HepG2 (cell line): ENCODE measurements around the gene HPCAL1. TPM values are rescaled to one million over a fixed set of nuclear protein-coding genes. Genes with fewer than 3 reads are reported as not detected.

Source experiments
- ATAC-seq: fragments of 200-7000 bp; cut with Tn5 transposase; 3 replicates; pipeline ENCODE4 v1.9.1; 2020; ENCODE audit warnings: mild to moderate bottlenecking, moderate library complexity
- BruUV-seq: library from RNA; stranded (reverse); fragments of 400-500 nt; replicated peaks from 2 replicates; lab custom pipeline; 2021; lab: Mats Ljungman, UMichigan
- CTCF ChIA-PET: fragments of 300-600 bp; formaldehyde crosslinking; extraction: SDS; loops from one replicate; lab custom pipeline; 2021; ENCODE audit warnings: low total read pairs, inconsistent platforms, low intra/inter-chr PET ratio; lab: Yijun Ruan, JAX
- POLR2A ChIA-PET: fragments of 350-600 bp; sonication (Branson Sonifier 250); formaldehyde crosslinking; loops from one replicate; lab custom pipeline; 2020; ENCODE audit warnings: antibody characterized with exemption, inconsistent platforms; lab: Yijun Ruan, JAX
- DNase-seq: peaks from one replicate; pipeline ENCODE4 v3.0.0-alpha.2; 2015; ENCODE audit warnings: low spot score
- FAIRE-seq: peaks from 3 replicates; lab custom pipeline; 2011; peaks lifted over from hg19 to GRCh38; lab: Jason Lieb, UNC
- H2AFZ ChIP-seq: one replicate; pipeline ENCODE4 v1.6.1; 2011; ENCODE audit warnings: low read length, inconsistent platforms
- H3K27ac ChIP-seq: fragments of 300-600 bp; 3 replicates; pipeline ENCODE4 v1.8.0; 2011; ENCODE audit warnings: mixed run types, mild to moderate bottlenecking, mixed read lengths, low read length, inconsistent platforms; ENCODE audit not compliant: insufficient read depth; ENCODE audit errors: extremely low read length
- H3K27me3 ChIP-seq, 2 experiments: fragments of 200-600 bp in 1 of 2; 2 replicates in 1 of 2; 3 replicates in 1 of 2; pipeline versions ENCODE4 v1.6.0 to v1.8.0; 2011; ENCODE audit warnings: low read length in 2 of 2, mild to moderate bottlenecking in 2 of 2, moderate library complexity in 2 of 2, inconsistent platforms in 1 of 2; ENCODE audit not compliant: insufficient read depth in 2 of 2, control insufficient read depth in 1 of 2
- H3K36me3 ChIP-seq, 2 experiments: fragments of 200-600 bp in 1 of 2; replicated peaks in 1 of 2; 2 replicates in 1 of 2; 3 replicates in 1 of 2; pipeline versions ENCODE4 v1.5.1 to v1.8.0; 2011; ENCODE audit warnings: low read length in 2 of 2, inconsistent platforms in 1 of 2; ENCODE audit not compliant: insufficient read depth in 2 of 2, control insufficient read depth in 1 of 2
- H3K4me1 ChIP-seq: 2 replicates; pipeline ENCODE4 v1.5.1; 2012; ENCODE audit warnings: low read length, inconsistent platforms; ENCODE audit not compliant: insufficient read depth
- H3K4me2 ChIP-seq: 2 replicates; pipeline ENCODE4 v1.6.0; 2011; ENCODE audit warnings: low read depth, low read length, inconsistent platforms
- H3K4me3 ChIP-seq, 3 experiments: fragments of 200-600 bp in 1 of 3; sonication (generic), shearing (Covaris generic) in 1 of 3; replicated peaks in 1 of 3; 2 replicates each; pipeline ENCODE4 v1.5.1; 2011 to 2016; ENCODE audit warnings: low read length in 3 of 3, inconsistent platforms in 2 of 3, low read depth in 2 of 3, mild to moderate bottlenecking in 2 of 3, control low read depth in 1 of 3, mixed read lengths in 1 of 3; ENCODE audit not compliant: insufficient read depth in 1 of 3
- H3K79me2 ChIP-seq: one replicate; pipeline ENCODE4 v1.6.1; 2011; ENCODE audit warnings: low read length, inconsistent platforms; ENCODE audit not compliant: insufficient read depth
- H3K9ac ChIP-seq: 2 replicates; pipeline ENCODE4 v1.6.0; 2011; ENCODE audit warnings: mild to moderate bottlenecking, low read depth, low read length, inconsistent platforms; ENCODE audit not compliant: insufficient read depth
- H3K9me3 ChIP-seq: 2 replicates; pipeline ENCODE4 v1.5.1; 2012; ENCODE audit warnings: mild to moderate bottlenecking, low read length
- H4K20me1 ChIP-seq: 2 replicates; pipeline ENCODE4 v1.6.0; 2011; ENCODE audit warnings: inconsistent platforms, mild to moderate bottlenecking, low read length, moderate library complexity; ENCODE audit not compliant: insufficient read depth
- ATM ChIP-seq: fragments of 450-650 bp; IDR thresholded peaks from 2 replicates; pipeline ENCODE4 v1.7.1; 2017; ENCODE audit warnings: mild to moderate bottlenecking, borderline replicate concordance
- BCL6 ChIP-seq: IDR thresholded peaks from 2 replicates; pipeline ENCODE4 v1.6.1; 2016; ENCODE audit warnings: missing genetic modification reagents, missing compliant biosample characterization
- ELF3 ChIP-seq: IDR thresholded peaks from 2 replicates; pipeline ENCODE4 v1.6.1; 2016; ENCODE audit warnings: missing genetic modification reagents, missing compliant biosample characterization
- FOXM1 ChIP-seq: sonication (generic); formaldehyde crosslinking; IDR thresholded peaks from 2 replicates; pipeline ENCODE4 v1.5.0; 2020; ENCODE audit warnings: missing genetic modification reagents
- GTF3A ChIP-seq: sonication (generic); formaldehyde crosslinking; conservative IDR thresholded peaks from 2 replicates; pipeline ENCODE4 v1.4.0; 2020; ENCODE audit warnings: mild to moderate bottlenecking, missing genetic modification reagents
- KLF16 ChIP-seq, 2 experiments: sonication (generic) in 1 of 2; formaldehyde crosslinking in 1 of 2; IDR thresholded peaks; 2 replicates each; pipeline versions ENCODE4 v1.6.1 to v1.8.0; 2016 to 2023; ENCODE audit warnings: missing genetic modification reagents in 2 of 2, missing compliant biosample characterization in 1 of 2
- POGK ChIP-seq: sonication (generic); formaldehyde crosslinking; conservative IDR thresholded peaks from 2 replicates; pipeline ENCODE4 v1.8.0; 2022; ENCODE audit warnings: mild to moderate bottlenecking, moderate library complexity, missing genetic modification reagents
- SKI ChIP-seq: fragments of 450-650 bp; IDR thresholded peaks from one replicate; pipeline ENCODE4 v1.6.1; 2018; ENCODE audit warnings: mild to moderate bottlenecking; ENCODE audit not compliant: partially characterized antibody
- ZNF230 ChIP-seq: sonication (generic); formaldehyde crosslinking; IDR thresholded peaks from 2 replicates; pipeline ENCODE4 v1.4.0; 2020; ENCODE audit warnings: mild to moderate bottlenecking, missing genetic modification reagents
- ZNF318 ChIP-seq: sonication (generic); formaldehyde crosslinking; IDR thresholded peaks from 2 replicates; pipeline ENCODE4 v1.4.0; 2020; ENCODE audit warnings: mild to moderate bottlenecking, missing genetic modification reagents
- ZNF558 ChIP-seq: sonication (generic); formaldehyde crosslinking; IDR thresholded peaks from 2 replicates; pipeline ENCODE4 v1.9.0; 2022; ENCODE audit warnings: mild to moderate bottlenecking, missing genetic modification reagents, borderline replicate concordance
- WGBS: methylation state at CpG from one replicate; pipeline ENCODE4 v1.1.6; 2017; ENCODE audit warnings: low lambda C conversion rate; 5-methylcytosine and 5-hydroxymethylcytosine counted together
- in situ Hi-C: cut with HindIII; loops from 2 replicates; pipeline ENCODE4 v1.10.0; 2017; ENCODE audit warnings: low pct_unique_long_range_greater_than_20kb; ENCODE audit not compliant: extremely low pct_ligation_motif_present
- intact Hi-C: fragments of 100-400 bp; cut with micrococcal nuclease; formaldehyde crosslinking; loops from one replicate; pipeline ENCODE4 v1.10.0; 2022; ENCODE audit not compliant: unreplicated experiment
- polyA plus RNA-seq, 8 experiments: library from polyadenylated mRNA; depleted of rRNA in 3 of 8; stranded (reverse) in 7 of 8; unstranded in 1 of 8; fragments of >200 nt; fragmentation: Illumina TruSeq in 4 of 8; extraction: Trizol in 4 of 8; gene quantifications; 2 replicates each; pipeline versions ENCODE4 v1.2.1 to v1.2.3, GENCODE V29; 2011 to 2016; ENCODE audit warnings: low read depth in 4 of 8, missing spikeins in 1 of 8, mixed read lengths in 1 of 8; ENCODE audit not compliant: insufficient read depth in 1 of 8
- total RNA-seq, 5 experiments: library from RNA; depleted of rRNA; stranded (reverse); fragments of >200 nt; fragmentation: Illumina TruSeq; extraction: Trizol; gene quantifications; 2 replicates each; pipeline ENCODE4 v1.2.3, GENCODE V29; 2016; ENCODE audit warnings: low read depth in 1 of 5

Gene HPCAL1
- total and polyA plus RNA-seq, 2 of the 13 experiments (the other 11 are each of a cell fraction or from before 2014, with no cell fraction given): 29.5 to 29.9 TPM

- Histone ChIP-seq H2AFZ (no peak overlapping the region), H3K27me3 (no peaks in the 10 kb centered on the region; a peak in 1 of 5 replicates), H3K9me3 (peaks cover 3% of the 10 kb centered on the region; the same call in 1 of the 2 replicates), H3K36me3 (peaks cover 0 to 3% of the 10 kb centered on the region in 2 experiments; a peak in 2 of 5 replicates), H4K20me1 (peaks cover 4% of the 10 kb centered on the region; the same call in 1 of the 2 replicates), H3K27ac (peak overlapping the region; percentile 60), H3K79me2 (peaks cover 52% of the 10 kb centered on the region), H3K4me3 (peak overlapping the region; percentile 47 to 67 (median 54)), H3K9ac (peak overlapping the region; percentile 49), H3K4me1 (peaks cover 84% of the 10 kb centered on the region), H3K4me2 (peak overlapping the region; percentile 90)
- POLR2A ChIA-PET: interaction anchor here (0.7 to 5.6 kb wide), 5 partner anchors 27 to 79 kb away, joined by 3 to 47 read pairs (median 4); partner anchors contain the start of gene HPCAL1
- WGBS: 3% methylated on average over 17 of the region's 21 CpGs
- in situ Hi-C loops (loop anchor here (5.0 kb wide), 1 partner anchor 77 kb away; no protein-coding TSS in a partner anchor), intact Hi-C loops (loop anchor here (5.0 kb wide), 1 partner anchor 103 kb away; no protein-coding TSS in a partner anchor)
- FAIRE-seq (no peak), DNase-seq (peak; percentile 78), ATAC-seq (peak; percentile 65)
- CTCF ChIA-PET: no interaction called here
- no TSS peak for BruUV-seq
- TF ChIP-seq BCL6: peak; percentile 42; the same call in 1 of the 2 replicates
- TF ChIP-seq GTF3A (CRISPR knock-in tag): no peak
- TF ChIP-seq ZNF230 (CRISPR knock-in tag): no peak
- TF ChIP-seq FOXM1 (CRISPR knock-in tag): no peak
- no peak for TF ChIP-seq ZNF318 (CRISPR knock-in tag)
- TF ChIP-seq ATM: no peak
- peak; percentile 42; the same call in 1 of the 2 replicates for TF ChIP-seq ELF3 (CRISPR knock-in tag)
- peak; percentile 84 for TF ChIP-seq SKI
- no peak for TF ChIP-seq POGK
- no peak; a peak in 1 of 4 replicates for TF ChIP-seq KLF16 (CRISPR knock-in tag; IDR thresholded peaks at IDR 0.05)
- no peak for TF ChIP-seq ZNF558 (CRISPR knock-in tag)
Measured at GRCh38 chr2:10329880-10330699, 27.4 kb downstream of the HPCAL1 start.
